ENCODE results near the gene SOAT2.
"Not testable (repeated sequence)": the region's sequence is repeated elsewhere in the genome, so short reads cannot be mapped to it uniquely, and the experiment has no call there.

Gene SOAT2

GRCh38 chr12:53090105-53090504 is 13.2 kb upstream of the SOAT2 start:
- no peak for DNase-seq

GRCh38 chr12:53090554-53090953 is 12.7 kb upstream of the SOAT2 start:
- DNase-seq, result no peak

- DNase-seq, result no peak
Measured at GRCh38 chr12:53091756-53092155, 11.5 kb upstream of the SOAT2 start.

GRCh38 chr12:53093777-53094393 is 9.4 kb upstream of the SOAT2 start:
- DNase-seq, result no peak

GRCh38 chr12:53094394-53094787 is 8.9 kb upstream of the SOAT2 start:
- no peak for DNase-seq

- not testable (repeated sequence) for DNase-seq
Measured at GRCh38 chr12:53094796-53095595, 8.3 kb upstream of the SOAT2 start.

- not testable (repeated sequence) for DNase-seq
Measured at GRCh38 chr12:53095596-53095895, 7.7 kb upstream of the SOAT2 start.

- no peak for DNase-seq
Measured at GRCh38 chr12:53096089-53096741, 7.1 kb upstream of the SOAT2 start.

GRCh38 chr12:53096759-53097158 is 6.5 kb upstream of the SOAT2 start:
- DNase-seq, result no peak

GRCh38 chr12:53097207-53097563 is 6.1 kb upstream of the SOAT2 start:
- DNase-seq, result peak; percentile 46

- peak; percentile 81 for DNase-seq
Measured at GRCh38 chr12:53097564-53098353, 5.5 kb upstream of the SOAT2 start, which contains the start of gene IGFBP6. TSS of gene IGFBP6 (plus strand) at chr12:53097667. CDS start at chr12:53097718, 51 bp downstream.

GRCh38 chr12:53098354-53098981 is 4.8 kb upstream of the SOAT2 start:
- peak; percentile 41 for DNase-seq

- peak; percentile 85 for DNase-seq
Measured at GRCh38 chr12:53099071-53099882, 4.0 kb upstream of the SOAT2 start.

GRCh38 chr12:53100466-53101151 is 2.7 kb upstream of the SOAT2 start:
- DNase-seq, result no peak

GRCh38 chr12:53101266-53101665 is 2.0 kb upstream of the SOAT2 start:
- no peak for DNase-seq

GRCh38 chr12:53101931-53102781 is 1.1 kb upstream of the SOAT2 start:
- DNase-seq, result peak; percentile 88

GRCh38 chr12:53103860-53104305 is 597 bp downstream of the SOAT2 start:
- DNase-seq, result peak; percentile 52

GRCh38 chr12:53105256-53105655 is 2.0 kb downstream of the SOAT2 start:
- DNase-seq, result no peak

- DNase-seq, result no peak
Measured at GRCh38 chr12:53105712-53106439, 2.6 kb downstream of the SOAT2 start.

- DNase-seq, result no peak
Measured at GRCh38 chr12:53107122-53107521, 3.8 kb downstream of the SOAT2 start.

All from DMS53 (cell line).